CD8-positive, alpha-beta memory T cell (primary cell): ENCODE measurements around the gene CCDC107. TPM values are rescaled to one million over a fixed set of nuclear protein-coding genes. Genes with fewer than 3 reads are reported as not detected.

Source experiments
- CTCF ChIA-PET: fragments of 350-600 bp; sonication (Branson Sonifier 250); formaldehyde crosslinking; loops from one replicate; lab custom pipeline; 2021; ENCODE audit warnings: antibody characterized with exemption; lab: Charles Lee
- POLR2A ChIA-PET: fragments of 350-600 bp; sonication (Branson Sonifier 250); formaldehyde crosslinking; loops from one replicate; lab custom pipeline; 2021; ENCODE audit warnings: antibody characterized with exemption; lab: Charles Lee
- DNase-seq, 5 donors: peaks; one replicate each; pipeline versions ENCODE4 v3.0.0 to v3.0.0-alpha.2; 2020 to 2022; ENCODE audit warnings: mixed read lengths in 1 of 5
- H3K27ac ChIP-seq: one replicate; pipeline ENCODE4 v1.7.0; 2013; ENCODE audit warnings: low read depth, mild to moderate bottlenecking, low read length, moderate library complexity
- H3K27me3 ChIP-seq: 2 replicates; pipeline ENCODE4 v1.7.0; 2013; ENCODE audit warnings: low read length, mild to moderate bottlenecking; ENCODE audit not compliant: insufficient read depth, poor library complexity, severe bottlenecking
- H3K36me3 ChIP-seq: 2 replicates; pipeline ENCODE4 v1.7.0; 2013; ENCODE audit warnings: mild to moderate bottlenecking, low read length, moderate library complexity; ENCODE audit not compliant: insufficient read depth
- H3K4me1 ChIP-seq: 2 replicates; pipeline ENCODE4 v1.7.0; 2013; ENCODE audit warnings: mild to moderate bottlenecking, low read length, moderate library complexity; ENCODE audit not compliant: insufficient read depth
- H3K4me3 ChIP-seq: 2 replicates; pipeline ENCODE4 v1.7.0; 2013; ENCODE audit warnings: mild to moderate bottlenecking, low read length
- H3K9me3 ChIP-seq: 2 replicates; pipeline ENCODE4 v1.7.0; 2013; ENCODE audit warnings: mild to moderate bottlenecking, low read length
- H3K27ac Mint-ChIP-seq, 8 donors: one replicate each; pipeline ENCODE4 v1.8.0; 2020 to 2021; ENCODE audit warnings: mixed read lengths in 8 of 8, mild to moderate bottlenecking in 6 of 8, inconsistent platforms in 3 of 8, moderate library complexity in 3 of 8
- H3K27me3 Mint-ChIP-seq, 2 donors: one replicate each; pipeline ENCODE4 v1.8.0; 2020 to 2021; ENCODE audit warnings: mixed read lengths in 2 of 2, mild to moderate bottlenecking in 1 of 2, moderate library complexity in 1 of 2
- H3K36me3 Mint-ChIP-seq, 3 donors: one replicate each; pipeline ENCODE4 v1.8.0; 2020 to 2021; ENCODE audit warnings: mixed read lengths in 3 of 3, inconsistent platforms in 1 of 3, mild to moderate bottlenecking in 1 of 3
- H3K4me1 Mint-ChIP-seq, 3 donors: one replicate each; pipeline ENCODE4 v1.8.0; 2020 to 2021; ENCODE audit warnings: mixed read lengths in 3 of 3, inconsistent platforms in 1 of 3, mild to moderate bottlenecking in 1 of 3
- H3K4me3 Mint-ChIP-seq, 7 donors: one replicate each; pipeline ENCODE4 v1.8.0; 2020 to 2021; ENCODE audit warnings: mixed read lengths in 7 of 7, mild to moderate bottlenecking in 6 of 7, moderate library complexity in 4 of 7, inconsistent platforms in 2 of 7
- H3K9me3 Mint-ChIP-seq, 5 donors: one replicate each; pipeline ENCODE4 v1.8.0; 2020 to 2022; ENCODE audit warnings: mixed read lengths in 5 of 5, mild to moderate bottlenecking in 3 of 5, moderate library complexity in 2 of 5, inconsistent platforms in 1 of 5
- polyA plus RNA-seq: library from polyadenylated mRNA; unstranded; fragments of 300-500 nt; fragmentation: Illumina TruSeq; gene quantifications from one replicate; pipeline ENCODE4 v1.2.3, GENCODE V29; 2021
- total RNA-seq, 2 experiments: library from RNA; stranded (reverse); gene quantifications; one replicate each; pipeline ENCODE4 v1.2.3, GENCODE V29; 2021

The CCDC107 gene
- total and polyA plus RNA-seq, 3 experiments from 2014 or later = 18.5 to 105 (median 20.0) TPM

GRCh38 chr9:35646153-35646532 is 11.9 kb upstream of the CCDC107 start:
- H3K9me3 Mint-ChIP-seq = no peaks in the 10 kb centered on the region
- H3K4me1 Mint-ChIP-seq = peaks cover 55 to 74% (median 61%) of the 10 kb centered on the region in 3 donors
- no peaks in the 10 kb centered on the region for H3K9me3 ChIP-seq
- H3K27me3 Mint-ChIP-seq = no peaks in the 10 kb centered on the region
- no peaks in the 10 kb centered on the region for H3K36me3 ChIP-seq
- DNase-seq = peak in 1 of 5 donors; percentile 3
- H3K27ac ChIP-seq = peak overlapping the region; percentile 85
- peak overlapping the region; percentile 91 to 98 (median 94) for H3K4me3 Mint-ChIP-seq
- H3K36me3 Mint-ChIP-seq = peaks cover under 1 to 29% (median 3%) of the 10 kb centered on the region in 3 donors
- H3K27me3 ChIP-seq = no peaks in the 10 kb centered on the region
- H3K27ac Mint-ChIP-seq = peak overlapping the region; percentile 87 to 99 (median 98)
- H3K4me3 ChIP-seq = peak overlapping the region; percentile 93
- ChIA-PET POLR2A (interaction anchor here (0.7 to 5.2 kb wide), 11 partner anchors 11 to 990 kb away, joined by 3 to 53 read pairs (median 6); partner anchors contain the start of genes CCDC107, CREB3, RMRP and TLN1), CTCF (interaction anchor here (0.9 to 14.3 kb wide), 19 partner anchors 12 to 110 kb away, joined by 3 to 200 read pairs (median 8); partner anchors contain the start of genes ARHGEF39, CCDC107, CD72 and CREB3)
- peaks cover 49% of the 10 kb centered on the region for H3K4me1 ChIP-seq

GRCh38 chr9:35646533-35647265 is 11.4 kb upstream of the CCDC107 start:
- POLR2A ChIA-PET = interaction anchor here (0.5 to 5.2 kb wide), 18 partner anchors 10 to 1009 kb away, joined by 3 to 53 read pairs (median 4); partner anchors contain the start of genes CCDC107, CREB3, GBA2 and RGP1
- peak; percentile 87 to 93 (median 90) for DNase-seq
- H3K27me3 ChIP-seq = no peaks in the 10 kb centered on the region
- peak overlapping the region; percentile 87 to 99 (median 98) for H3K27ac Mint-ChIP-seq
- H3K4me3 ChIP-seq = peak overlapping the region; percentile 93
- H3K9me3 Mint-ChIP-seq = no peaks in the 10 kb centered on the region
- H3K36me3 ChIP-seq = no peaks in the 10 kb centered on the region
- peaks cover 0 to 26% (median 3%) of the 10 kb centered on the region in 3 donors for H3K36me3 Mint-ChIP-seq
- H3K4me1 ChIP-seq = peaks cover 54% of the 10 kb centered on the region
- no peaks in the 10 kb centered on the region for H3K27me3 Mint-ChIP-seq
- CTCF ChIA-PET = interaction anchor here (0.8 to 14.3 kb wide), 24 partner anchors 8 to 165 kb away, joined by 3 to 200 read pairs (median 8); partner anchors contain the start of genes ARHGEF39, CCDC107, CD72 and CREB3
- no peaks in the 10 kb centered on the region for H3K9me3 ChIP-seq
- peak overlapping the region; percentile 85 for H3K27ac ChIP-seq
- peak overlapping the region; percentile 91 to 98 (median 94) for H3K4me3 Mint-ChIP-seq
- H3K4me1 Mint-ChIP-seq = peaks cover 58 to 75% (median 67%) of the 10 kb centered on the region in 3 donors

- POLR2A ChIA-PET = interaction anchor here (0.6 to 5.2 kb wide), 9 partner anchors 9 to 82 kb away, joined by 3 to 44 read pairs (median 4); partner anchors contain the start of genes CCDC107, CREB3 and TLN1
- H3K27ac Mint-ChIP-seq = peak overlapping the region; percentile 58 to 99 (median 94)
- Histone ChIP-seq H3K9me3 (no peaks in the 10 kb centered on the region), H3K4me3 (peak overlapping the region; percentile 97), H3K27ac (peak overlapping the region; percentile 70), H3K4me1 (peaks cover 62% of the 10 kb centered on the region), H3K27me3 (no peaks in the 10 kb centered on the region), H3K36me3 (no peaks in the 10 kb centered on the region)
- no peaks in the 10 kb centered on the region for H3K27me3 Mint-ChIP-seq
- H3K36me3 Mint-ChIP-seq = peaks cover 0 to 17% (median under 1%) of the 10 kb centered on the region in 3 donors
- peaks cover 56 to 80% (median 62%) of the 10 kb centered on the region in 3 donors for H3K4me1 Mint-ChIP-seq
- DNase-seq = peak in 4 of 5 donors; percentile 27 to 70 (median 50)
- CTCF ChIA-PET = interaction anchor here (1.2 to 14.3 kb wide), 10 partner anchors 9 to 107 kb away, joined by 3 to 200 read pairs (median 4); partner anchors contain the start of genes CCDC107, CD72, CREB3 and GBA2
- no peaks in the 10 kb centered on the region for H3K9me3 Mint-ChIP-seq
- peak overlapping the region; percentile 91 to 98 (median 96) for H3K4me3 Mint-ChIP-seq
These were observed 8.4 kb upstream of the CCDC107 start for GRCh38 chr9:35649431-35650340.

DNA sequence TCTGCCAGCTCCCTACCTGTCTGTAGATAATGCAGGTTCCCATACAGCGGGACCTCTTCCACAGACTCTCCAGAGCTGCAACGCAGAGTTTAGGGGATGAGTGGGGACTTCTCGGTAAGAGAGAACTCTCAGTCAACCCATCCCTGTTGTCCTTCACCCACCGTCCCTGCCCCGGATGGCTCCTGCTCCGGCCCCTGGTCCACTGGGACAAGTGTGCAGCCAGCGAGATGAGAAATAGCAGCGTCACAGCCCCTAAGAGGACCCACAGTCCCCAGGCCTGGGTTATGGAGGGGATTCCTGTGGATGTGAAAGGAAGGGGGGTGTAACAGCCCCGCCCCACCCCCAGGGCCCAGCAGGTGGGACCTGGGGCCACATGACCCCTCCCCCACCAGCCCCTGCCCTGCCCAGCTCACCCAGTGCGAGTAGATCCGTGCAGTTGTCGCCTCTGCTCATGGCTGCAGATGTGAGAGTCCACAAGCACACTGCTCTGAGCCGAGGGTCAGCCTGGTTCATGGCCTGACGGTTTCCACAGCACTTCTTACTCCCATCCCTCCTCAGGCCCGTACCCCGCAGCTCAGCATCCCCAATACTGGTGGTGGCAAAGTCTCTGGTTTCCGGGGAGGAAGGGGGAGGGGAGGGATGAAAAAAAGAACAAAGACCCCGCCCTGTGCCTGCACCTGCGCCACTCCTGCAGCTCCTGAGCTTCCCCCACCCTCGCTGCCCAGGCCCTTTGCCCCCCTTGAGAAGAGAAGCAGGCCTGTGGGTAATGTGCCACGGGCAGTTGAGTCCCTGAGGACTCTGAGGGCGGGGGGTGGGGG is 7.5 kb upstream of the CCDC107 start, which contains the start of gene SIT1:
Gene SIT1, minus strand, starts transcription at position 591 of the 818 bp plus-strand sequence. Its CDS starts 78 bp downstream, at position 513.
- POLR2A ChIA-PET = interaction anchor here (0.7 to 5.2 kb wide), 4 partner anchors 31 to 81 kb away, joined by 5 to 44 read pairs (median 6); partner anchors contain the start of genes CREB3 and TLN1

DNA sequence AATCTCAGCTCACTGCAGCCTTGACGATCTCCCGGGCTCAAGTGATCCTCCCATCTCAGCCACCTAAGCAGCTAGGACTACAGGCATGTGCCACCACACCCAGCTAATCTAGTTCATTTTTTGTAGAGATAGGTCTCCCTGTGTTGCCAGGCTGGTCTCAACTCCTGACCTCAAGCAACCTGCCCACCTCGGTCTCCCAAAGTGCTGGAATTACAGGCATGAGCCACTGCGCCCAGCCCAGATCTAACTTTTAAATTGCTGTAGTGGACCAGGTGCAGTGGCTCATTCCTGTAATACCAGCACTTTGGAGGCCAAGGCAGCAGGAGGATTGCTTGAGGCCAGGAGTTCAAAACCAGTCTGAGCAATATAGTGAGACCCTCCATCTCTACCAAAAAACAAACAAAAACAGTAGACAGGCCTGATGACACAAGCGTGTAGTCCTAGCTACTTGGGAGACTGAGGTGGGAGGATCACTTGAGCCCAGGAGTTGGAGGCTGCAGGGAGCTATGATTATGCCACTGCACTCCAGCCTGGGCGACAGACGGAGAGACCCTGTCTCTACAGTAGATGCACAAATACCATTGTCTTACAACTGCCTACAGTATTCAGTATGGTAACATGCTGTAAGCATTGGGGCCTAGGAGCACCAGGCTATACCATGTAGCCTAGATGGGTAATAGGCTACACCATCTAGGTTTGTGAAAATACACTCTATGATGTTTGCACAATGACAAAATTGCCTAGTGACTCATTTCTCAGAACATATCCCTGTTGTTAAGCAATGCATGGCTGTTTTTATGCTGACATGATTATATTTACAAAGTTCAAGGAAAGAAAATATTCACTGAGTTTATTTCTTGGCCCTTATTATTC is 5.9 kb upstream of the CCDC107 start:
- DNase-seq = no peak
- H3K27me3 Mint-ChIP-seq = no peaks in the 10 kb centered on the region
- POLR2A ChIA-PET = no interaction called here
- no peak overlapping the region for H3K4me3 ChIP-seq
- peak overlapping the region; percentile 61 to 98 (median 91) for H3K4me3 Mint-ChIP-seq
- CTCF ChIA-PET = interaction anchor here (1.0 to 14.3 kb wide), 3 partner anchors 38 to 48 kb away, joined by 3 to 200 read pairs (median 23); partner anchors contain the start of gene CD72
- H3K9me3 ChIP-seq = no peaks in the 10 kb centered on the region
- H3K9me3 Mint-ChIP-seq = no peaks in the 10 kb centered on the region
- peak overlapping the region; percentile 58 to 99 (median 90) for H3K27ac Mint-ChIP-seq
- H3K27ac ChIP-seq = no peak overlapping the region
- H3K36me3 Mint-ChIP-seq = peaks cover 0 to 11% (median 0%) of the 10 kb centered on the region in 3 donors
- no peaks in the 10 kb centered on the region for H3K27me3 ChIP-seq
- no peaks in the 10 kb centered on the region for H3K36me3 ChIP-seq
- H3K4me1 ChIP-seq = peaks cover 56% of the 10 kb centered on the region
- H3K4me1 Mint-ChIP-seq = peaks cover 57 to 78% (median 60%) of the 10 kb centered on the region in 3 donors

More for the DNA sequence above, 7.5 kb upstream of the CCDC107 start, which contains the start of gene SIT1:
- DNase-seq = peak in 3 of 5 donors; percentile 34 to 59 (median 56)
- Histone ChIP-seq H3K9me3 (no peaks in the 10 kb centered on the region), H3K27ac (peak within 1 kb of the TSS; percentile 70), H3K36me3 (no peaks in the 10 kb centered on the region), H3K27me3 (no peaks in the 10 kb centered on the region), H3K4me3 (peak within 1 kb of the TSS; percentile 97), H3K4me1 (peaks cover 55% of the 10 kb centered on the region)
- Mint-ChIP-seq H3K27me3 (no peaks in the 10 kb centered on the region), H3K9me3 (no peaks in the 10 kb centered on the region), H3K27ac (peak within 1 kb of the TSS; percentile 58 to 99 (median 94)), H3K4me1 (peaks cover 55 to 77% (median 56%) of the 10 kb centered on the region in 3 donors), H3K4me3 (peak within 1 kb of the TSS; percentile 91 to 98 (median 96)), H3K36me3 (peaks cover 0 to 17% (median 0%) of the 10 kb centered on the region in 3 donors)
- CTCF ChIA-PET = interaction anchor here (1.2 to 14.3 kb wide), 9 partner anchors 8 to 106 kb away, joined by 3 to 200 read pairs (median 4); partner anchors contain the start of genes CCDC107, CD72, CREB3 and RMRP

GRCh38 chr9:35652829-35653209 is 5.3 kb upstream of the CCDC107 start:
- DNase-seq = no peak
- Histone ChIP-seq H3K27ac (no peak overlapping the region), H3K9me3 (no peaks in the 10 kb centered on the region), H3K27me3 (no peaks in the 10 kb centered on the region), H3K4me3 (no peak overlapping the region), H3K36me3 (no peaks in the 10 kb centered on the region), H3K4me1 (peaks cover 53% of the 10 kb centered on the region)
- Mint-ChIP-seq H3K36me3 (peaks cover 0 to 13% (median under 1%) of the 10 kb centered on the region in 3 donors), H3K4me3 (no peak overlapping the region), H3K9me3 (peaks cover 0 to 3% (median 2%) of the 10 kb centered on the region in 5 donors), H3K27me3 (peaks cover 2 to 3% of the 10 kb centered on the region in 2 donors), H3K27ac (peak overlapping the region in 6 of 8 donors; percentile 23 to 93 (median 60)), H3K4me1 (peaks cover 57 to 78% (median 60%) of the 10 kb centered on the region in 3 donors)
- ChIA-PET CTCF (no interaction called here), POLR2A (no interaction called here)
